ENCODE results near the gene DCANP1.

The DCANP1 gene

DNA sequence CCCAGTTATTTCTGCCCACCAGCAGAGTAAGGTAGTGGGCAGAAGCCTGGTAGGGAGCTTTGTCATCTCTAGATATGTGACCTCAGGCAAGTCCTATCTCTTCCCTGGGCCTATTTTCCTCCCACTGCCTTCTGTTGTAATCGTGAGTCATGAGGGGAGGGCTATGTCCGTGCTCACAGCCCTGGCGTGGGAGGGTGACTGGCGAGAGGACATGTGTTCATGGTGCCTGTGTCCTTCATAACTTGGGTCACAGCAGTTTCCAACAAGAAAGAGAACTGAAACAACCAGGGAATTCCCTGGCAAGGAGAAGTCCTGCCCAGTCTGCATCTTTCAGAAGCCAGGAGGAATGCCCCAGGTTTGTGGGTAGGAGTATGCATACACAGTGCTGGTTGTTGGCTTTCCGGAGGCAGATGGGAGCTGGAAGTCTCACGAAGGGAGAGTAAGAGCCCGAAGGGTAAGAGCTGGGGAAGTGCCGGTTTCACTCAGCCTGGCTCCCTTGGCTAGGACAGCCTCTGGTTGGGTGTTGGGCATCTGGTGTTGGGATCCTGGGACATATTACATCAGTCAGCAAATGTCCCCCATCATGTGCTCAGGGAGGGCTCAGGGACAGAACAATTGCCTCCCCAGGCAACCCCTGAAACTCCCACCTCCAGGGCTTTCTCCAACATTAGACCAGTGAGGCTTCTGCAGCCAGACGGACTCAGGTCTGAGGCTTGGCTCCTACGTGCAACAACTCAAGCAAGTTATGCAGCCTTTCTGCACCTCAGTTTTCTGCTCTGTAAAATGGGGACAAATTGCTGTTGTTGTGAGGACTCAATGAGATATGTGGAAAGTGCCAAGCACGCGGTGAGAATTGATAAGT, 9.3 kb upstream of the DCANP1 start:
- peak; percentile 82 for DNase-seq

GRCh38 chr5:135455876-135456237, 8.7 kb upstream of the DCANP1 start:
- DNase-seq = no peak

DNA sequence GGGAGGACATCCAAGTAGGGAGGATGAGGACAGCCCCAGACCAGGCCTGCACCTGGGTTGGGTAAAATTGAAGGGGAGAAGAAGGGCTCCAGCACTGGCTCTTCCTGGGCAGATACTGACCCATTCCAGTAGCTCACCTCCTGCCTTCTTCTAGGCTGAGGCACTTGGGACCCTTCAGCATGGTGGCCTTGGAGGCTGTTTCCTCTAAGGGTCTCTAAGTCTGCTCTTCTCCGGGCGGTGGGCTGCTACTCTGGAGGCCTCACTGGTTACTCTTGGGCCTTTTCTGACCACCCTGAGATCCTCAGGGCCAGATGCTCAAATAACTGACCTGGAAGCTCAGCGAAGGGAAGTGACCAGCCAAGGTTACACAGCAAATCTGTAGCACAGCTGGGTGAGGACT, 7.8 kb upstream of the DCANP1 start:
- no peak for DNase-seq

- no peak for DNase-seq
These were observed 6.5 kb upstream of the DCANP1 start for GRCh38 chr5:135453613-135454012.

GRCh38 chr5:135452321-135453030, 5.3 kb upstream of the DCANP1 start, which contains the start of gene TIFAB:
TIFAB (minus strand) TSS chr5:135452351; CDS start chr5:135449939, 2,412 bp downstream.
- no peak for DNase-seq

GRCh38 chr5:135451581-135452320, 4.6 kb upstream of the DCANP1 start:
- no peak for DNase-seq

DNA sequence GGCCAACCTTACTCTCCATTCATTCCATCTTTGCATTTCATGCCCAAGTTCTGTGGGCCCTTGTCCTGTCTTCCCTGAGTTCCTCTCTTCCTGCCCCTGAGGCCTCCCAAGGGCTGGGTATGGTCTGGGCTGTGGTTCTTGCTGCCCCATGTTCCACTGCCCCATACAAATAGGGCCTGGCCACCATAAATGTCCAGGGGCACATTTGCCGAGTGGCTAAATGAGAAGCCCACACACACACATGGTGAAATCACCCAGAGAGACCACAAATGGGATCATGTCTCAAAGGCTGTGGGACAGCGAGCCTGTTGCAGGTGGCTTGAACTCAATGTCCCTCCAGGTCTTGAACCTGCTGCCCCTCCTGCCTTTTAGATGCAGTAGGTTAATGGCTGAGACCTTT, 3.8 kb upstream of the DCANP1 start:
- no peak for DNase-seq

DNA sequence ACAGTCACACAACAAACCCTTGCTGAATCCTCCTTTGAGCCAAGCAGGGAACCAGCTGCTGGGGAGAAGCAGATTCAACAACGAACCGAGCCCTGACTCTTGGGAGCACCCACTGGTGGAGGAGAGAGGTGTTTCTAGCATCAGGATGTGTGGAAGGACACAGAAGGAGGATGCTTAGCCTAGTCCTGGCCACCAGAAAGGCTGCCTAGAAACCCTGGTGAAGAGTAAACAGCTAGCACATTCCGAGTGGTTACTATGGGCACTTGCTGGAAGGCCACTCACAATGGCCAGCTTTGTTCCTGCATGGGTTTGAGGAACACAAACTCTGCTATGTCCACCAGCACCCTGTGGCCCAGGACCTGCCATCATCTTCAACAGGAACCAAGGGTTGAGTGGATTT, 3.2 kb upstream of the DCANP1 start:
- no peak for DNase-seq

DNA sequence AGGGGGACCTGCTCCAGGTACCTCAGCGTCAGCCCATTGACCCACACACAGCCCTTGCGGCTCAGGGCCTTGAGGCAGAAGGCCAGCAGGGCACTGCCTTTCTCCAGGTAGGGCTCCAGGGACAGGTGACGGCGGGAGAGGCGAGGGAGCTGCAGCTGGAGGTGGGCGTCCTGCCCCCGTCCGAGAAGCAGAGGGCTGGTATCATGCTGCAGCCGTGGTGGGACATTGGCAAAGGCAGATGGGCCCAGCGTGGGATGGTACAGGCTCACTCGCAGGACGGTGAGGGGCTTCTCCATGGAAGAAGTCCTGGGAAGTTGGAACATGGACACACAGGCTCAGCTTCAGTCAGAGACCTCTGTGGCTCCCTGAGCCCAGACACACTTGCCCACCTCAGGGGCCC, 2.5 kb upstream of the DCANP1 start:
- no peak for DNase-seq

DNA sequence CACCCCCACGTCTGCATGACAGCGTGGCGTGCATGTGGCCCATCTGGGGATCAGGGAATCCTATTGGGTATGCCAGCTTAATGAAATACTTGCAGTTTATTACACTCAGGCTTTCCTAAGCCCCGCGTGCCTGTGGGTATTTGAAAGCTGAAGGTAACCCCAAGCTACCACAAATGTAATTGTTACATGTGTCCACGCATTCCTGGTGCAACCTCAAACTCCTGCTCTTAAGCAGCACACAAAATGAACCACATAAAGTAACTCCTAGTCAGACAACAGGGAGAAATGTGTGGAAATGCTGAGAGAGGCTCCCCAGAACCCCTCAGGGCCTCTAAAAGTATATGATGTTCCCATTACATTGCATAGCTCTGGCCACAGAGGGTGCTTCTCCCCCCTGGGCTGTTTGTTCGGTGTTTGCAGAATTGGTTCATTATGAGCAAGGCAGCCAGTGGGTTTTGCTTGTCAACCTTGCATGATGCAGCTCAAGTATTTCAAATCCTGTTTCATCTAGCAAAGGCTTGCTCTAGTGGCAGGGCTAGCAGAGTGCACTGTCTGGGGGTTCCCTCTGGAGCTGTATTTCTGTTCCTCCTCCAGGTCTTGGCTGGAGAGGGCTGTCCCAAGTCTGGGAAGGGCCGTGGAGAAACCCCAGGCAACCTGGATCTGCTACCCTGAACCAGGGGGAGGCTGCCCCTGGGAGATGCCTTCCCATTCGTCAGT, 1.8 kb upstream of the DCANP1 start:
- no peak for DNase-seq

DNA sequence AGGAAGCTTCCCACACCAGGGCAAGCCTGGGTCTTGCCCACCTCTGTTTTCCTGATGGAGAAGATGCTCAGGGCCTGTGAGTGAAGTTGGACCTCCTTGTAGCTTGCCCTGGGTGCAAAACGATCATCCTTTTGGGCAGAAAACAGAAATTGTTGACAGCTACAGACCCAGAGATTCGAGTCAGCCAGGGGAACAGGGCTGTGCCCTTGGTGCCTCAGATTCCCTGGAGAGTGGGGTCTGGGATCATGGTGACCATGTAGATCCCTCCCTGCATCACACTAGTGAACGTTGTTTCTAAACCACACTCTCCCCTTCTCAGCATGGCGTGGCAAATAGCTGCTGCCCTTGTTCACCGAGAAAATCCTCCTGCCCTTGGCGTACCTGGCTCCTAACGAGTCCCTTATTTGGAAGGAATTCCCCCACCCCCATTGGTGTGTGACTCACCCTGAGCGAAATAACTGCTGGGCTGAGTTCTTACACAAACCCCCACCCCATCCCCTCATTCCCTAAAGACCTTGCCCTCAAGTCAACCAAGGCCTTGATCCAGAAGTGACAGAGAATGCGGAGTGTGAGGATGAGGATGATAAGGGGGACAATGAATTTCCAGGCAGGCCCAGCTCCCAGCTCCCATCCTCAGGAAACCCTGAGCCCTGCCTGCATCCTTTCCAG, 1.1 kb upstream of the DCANP1 start:
- DNase-seq = no peak

DNA sequence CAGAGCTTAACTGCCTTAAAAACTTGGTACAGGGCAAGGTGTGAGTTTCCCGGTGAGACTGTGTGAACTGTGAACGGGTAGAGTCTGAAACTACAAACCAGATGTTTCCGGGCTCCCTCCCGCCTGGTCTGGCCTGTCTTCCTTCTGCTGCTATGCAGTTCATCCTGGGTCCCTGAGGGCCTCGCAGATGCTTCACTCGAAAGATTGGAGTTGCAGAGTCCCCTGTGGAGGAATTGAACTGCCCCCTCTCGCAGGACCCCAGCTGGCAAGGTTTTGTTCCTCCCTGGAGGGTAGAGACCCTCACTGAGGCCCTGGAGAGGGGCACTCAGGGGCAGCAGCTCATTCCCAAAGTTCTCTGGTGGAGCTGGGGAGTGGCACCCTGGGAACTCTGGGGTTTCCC, 533 bp downstream of the DCANP1 start:
- no peak for DNase-seq

DNA sequence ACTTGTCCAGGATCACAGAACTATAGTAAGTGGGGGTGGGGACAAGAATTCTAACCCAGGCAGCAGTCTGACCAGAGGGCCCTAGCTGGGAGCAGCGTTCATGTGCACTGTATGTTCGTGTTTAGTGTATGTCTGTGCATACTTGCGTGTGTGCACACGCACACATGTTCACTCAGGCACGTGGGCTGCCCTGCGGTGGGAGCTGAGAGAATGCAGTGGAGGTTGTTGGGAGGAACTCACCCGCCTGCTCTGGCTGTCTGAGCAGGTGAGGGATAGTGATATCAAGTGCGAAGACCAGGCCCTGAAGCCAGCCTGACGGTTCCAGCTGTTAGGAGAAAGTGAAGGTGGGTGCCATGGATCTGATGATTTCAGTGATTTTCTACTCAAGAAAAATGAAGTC, 942 bp downstream of the DCANP1 start:
- no peak for DNase-seq

- no peak for DNase-seq
These were observed 1.7 kb downstream of the DCANP1 start for GRCh38 chr5:135445306-135445985.

DNA sequence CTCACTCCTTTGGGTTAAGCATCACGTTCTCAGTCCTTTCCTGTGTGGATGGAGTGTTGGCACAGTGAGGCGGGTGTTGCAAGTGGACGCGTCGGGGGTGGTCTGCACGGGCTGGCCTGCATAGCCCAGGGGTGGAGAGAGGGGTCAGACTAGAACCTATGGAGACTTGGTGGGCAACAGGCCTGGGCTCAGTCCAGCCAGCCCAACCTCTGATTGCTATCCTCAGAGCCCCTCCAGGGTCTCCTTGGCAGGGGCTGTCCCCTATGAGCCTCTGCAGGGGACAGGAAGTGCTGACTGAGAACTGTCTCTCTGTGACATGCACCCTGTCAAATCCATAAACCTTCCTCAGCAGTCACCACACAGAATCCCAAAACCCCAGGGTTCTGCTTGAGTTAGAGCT, 2.3 kb downstream of the DCANP1 start:
- DNase-seq = no peak

GRCh38 chr5:135444360-135444759, 2.8 kb downstream of the DCANP1 start:
- DNase-seq = no peak

DNA sequence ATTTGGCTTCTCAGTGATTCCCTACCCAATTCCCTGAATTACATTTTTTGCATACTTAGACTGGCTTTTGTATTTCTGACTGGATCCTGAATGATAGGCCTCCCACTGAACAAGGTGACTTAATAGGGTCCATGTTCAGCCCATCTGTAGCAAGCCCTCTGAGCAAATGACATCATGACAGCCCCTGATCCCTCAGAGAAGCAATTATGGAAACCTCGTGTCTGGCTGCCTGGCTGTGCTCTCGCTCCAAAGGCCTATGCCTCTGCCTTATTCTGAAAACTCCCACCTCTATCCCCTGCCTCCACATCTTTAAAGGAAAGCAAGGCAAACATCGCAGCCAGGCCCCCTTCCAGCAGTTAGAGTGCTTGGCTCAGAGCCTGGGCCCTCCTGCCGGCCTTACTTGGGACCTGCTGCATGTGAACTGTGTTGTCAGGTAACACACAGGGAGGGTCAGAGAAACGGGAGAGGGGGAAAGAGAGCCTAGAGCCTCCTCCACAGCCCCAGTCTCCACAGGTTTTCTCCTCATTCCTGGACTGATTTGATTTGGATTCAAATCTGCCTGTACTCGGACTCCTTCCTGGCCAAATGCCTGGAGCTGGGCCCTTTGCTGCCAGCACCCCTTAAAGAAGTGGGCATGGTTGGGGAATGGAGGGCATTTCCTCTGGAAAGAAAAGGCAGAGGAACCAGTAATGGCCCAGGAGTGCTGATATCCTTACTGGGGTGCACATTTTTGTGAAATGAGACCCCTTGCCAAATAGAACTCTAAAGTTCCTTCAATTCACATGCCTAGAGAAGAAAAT, 3.8 kb downstream of the DCANP1 start:
- DNase-seq = no peak

DNA sequence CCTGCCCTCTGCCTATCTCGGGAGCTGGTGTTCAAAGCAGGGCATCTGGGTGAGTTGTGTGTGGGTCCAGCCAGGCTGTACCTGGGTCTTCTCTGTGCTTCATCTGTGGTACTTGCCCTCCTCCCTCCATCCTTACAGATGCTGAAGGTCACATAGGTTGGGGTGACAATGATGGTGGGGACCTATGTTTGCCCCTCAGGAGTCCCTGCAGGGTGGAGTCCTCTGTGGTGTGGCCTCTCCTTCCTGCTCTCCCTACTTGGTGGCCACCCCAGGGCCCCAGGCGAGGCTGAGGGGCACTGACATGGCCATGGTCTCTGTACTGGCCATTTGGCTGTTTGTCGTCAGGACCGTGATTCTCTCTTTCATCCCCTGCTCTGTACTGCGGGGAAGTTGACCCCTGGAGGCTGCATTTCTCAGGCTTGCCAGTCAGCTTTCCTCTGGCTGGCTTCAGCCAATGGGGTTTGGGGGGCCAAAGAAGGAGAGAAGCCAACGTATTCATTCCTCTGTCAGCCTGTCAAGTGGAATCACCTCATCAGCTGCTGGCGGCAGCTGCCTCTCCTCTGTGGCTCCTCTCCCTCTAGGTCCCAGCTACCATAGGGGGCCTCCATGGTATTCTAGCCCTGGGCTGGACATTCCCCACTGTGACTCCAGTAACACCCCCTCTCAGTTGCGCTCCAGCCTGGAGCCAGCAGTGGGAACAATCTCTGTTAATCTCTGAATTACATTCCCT, 4.6 kb downstream of the DCANP1 start:
- DNase-seq = no peak

DNA sequence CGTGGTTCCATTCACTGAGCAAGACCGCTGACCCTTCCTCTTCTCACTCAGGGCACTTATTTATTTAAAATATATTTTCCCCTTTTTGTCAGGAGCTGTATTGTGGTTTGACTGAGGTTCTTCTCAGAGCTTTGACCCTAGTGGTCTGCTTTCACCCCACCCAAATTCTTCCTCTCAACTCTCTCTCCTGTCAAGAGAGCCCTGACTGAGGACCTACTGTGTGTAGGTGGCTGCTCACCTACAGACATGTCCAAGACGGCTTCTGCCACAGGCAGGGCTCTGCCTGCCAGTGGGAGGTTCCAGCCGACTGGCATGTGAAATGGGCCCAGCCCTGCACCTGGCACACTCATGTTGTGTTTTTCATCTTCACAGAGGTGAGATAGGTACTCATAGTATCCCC, 5.2 kb downstream of the DCANP1 start:
- DNase-seq = no peak

DNA sequence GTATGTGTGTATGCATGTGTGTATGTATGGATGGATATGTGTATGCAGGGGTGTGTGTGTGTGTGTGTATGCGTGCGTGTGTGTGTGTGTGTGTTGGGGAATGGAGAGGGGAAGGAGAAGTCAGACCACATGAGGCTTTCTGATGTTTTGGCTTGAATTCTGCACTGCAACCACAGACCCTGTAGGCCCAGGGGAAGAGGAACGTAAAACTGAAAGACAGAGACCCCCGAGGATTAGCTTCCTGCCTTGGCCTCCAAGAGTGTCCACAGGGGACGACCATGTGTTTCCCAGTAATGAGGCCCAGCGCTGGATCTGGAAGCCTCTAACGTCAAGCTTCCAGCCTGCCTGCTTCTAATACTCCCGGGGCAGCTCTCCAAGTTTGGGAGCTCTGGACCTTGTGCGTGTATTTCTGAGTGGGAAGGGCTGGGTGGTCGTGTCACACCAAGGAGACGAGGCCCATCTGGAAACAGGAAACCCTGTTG, 5.8 kb downstream of the DCANP1 start:
- DNase-seq = no peak

Data from hematopoietic multipotent progenitor cell treated with erythropoietin and hydrocortisone succinate and interleukin-3 and kit ligand, for 8 days (in vitro differentiated cells).